Measurements from ENCODE around the gene STK26. TPM values are rescaled to one million over a fixed set of nuclear protein-coding genes. Genes with fewer than 3 reads are reported as not detected.

STK26 gene
- total RNA-seq, 2 donors from 2014 or later: 41.6 to 73.7 TPM

DNA sequence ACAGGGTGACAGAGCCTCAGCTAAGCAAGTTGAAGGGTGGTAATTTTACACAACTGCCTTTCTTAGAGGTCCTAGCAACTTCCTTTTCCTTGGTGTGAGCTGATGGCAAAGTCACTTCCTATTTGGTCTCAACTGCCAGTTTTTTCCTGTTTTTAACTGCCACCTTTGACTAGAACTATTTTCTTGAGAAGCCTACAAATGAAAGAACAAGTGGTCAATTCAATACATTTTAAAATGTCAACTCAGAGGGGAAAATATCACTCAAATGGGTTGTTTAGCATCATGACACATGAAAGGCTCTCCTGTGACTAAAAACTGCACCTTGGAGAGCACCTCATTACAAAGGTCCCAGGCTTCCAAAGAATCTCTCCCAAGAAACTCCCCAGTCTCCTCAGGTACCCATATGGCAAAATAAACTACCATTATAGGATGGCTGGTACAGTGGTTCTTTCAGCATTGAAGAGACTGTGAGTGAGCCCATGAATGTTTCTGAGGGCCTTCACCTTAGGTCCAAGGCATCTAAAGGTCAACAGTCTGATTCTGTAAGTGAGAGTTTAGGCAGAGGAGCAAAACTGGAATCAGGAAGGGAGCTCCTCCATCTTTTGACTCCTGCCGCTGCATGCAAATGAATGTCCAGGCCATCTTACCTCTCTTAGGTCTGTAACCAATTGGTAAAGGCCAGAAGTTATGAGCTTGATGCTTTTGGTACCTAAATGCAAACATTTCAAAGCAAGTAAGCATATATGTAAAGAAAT lies 5.5 kb upstream of the STK26 start:
- H3K36me3 Mint-ChIP-seq: no peaks in the 10 kb centered on the region
- peak overlapping the region; percentile 67 to 71 for H3K27ac Mint-ChIP-seq

DNA sequence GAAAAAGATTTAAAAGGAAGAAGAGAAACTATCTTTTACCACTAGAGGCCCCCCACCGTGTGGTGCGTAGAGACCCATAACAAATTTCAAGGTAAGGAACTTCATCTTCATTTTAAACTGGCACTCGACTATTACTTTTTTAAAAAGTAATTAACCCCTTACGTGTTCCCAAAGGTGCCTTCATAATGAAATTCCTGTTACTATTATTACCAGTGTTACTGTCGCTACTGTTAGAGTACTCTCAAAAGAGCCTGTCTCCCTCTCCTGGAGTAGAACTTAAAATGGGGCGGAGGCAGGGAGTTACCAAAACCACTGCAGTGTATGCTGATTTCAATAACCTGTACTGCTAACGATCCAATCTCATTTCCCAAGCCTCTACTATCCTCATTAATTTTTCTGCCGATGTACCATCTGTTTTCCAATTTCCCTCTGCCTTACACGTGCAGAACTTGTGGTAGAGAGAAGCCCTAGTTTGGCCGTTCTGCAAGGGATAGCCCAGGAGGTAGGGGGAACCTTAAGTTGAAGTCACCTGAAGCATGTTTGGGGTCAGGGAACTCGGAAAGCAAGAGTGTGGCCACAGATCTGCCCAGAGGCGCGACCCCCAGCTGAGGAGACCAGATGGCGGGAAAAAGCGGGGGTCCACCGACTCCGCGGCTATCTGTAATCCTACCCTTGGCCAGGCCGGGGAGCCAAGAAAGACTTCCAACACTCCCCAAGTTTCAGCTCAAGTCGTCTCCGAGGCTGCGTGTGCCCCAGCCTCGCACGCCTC lies 720 bp upstream of the STK26 start:
- peaks cover 0 to 6% of the 10 kb centered on the region in 2 donors for H3K27me3 Mint-ChIP-seq
- DNase-seq (ENCODE audit: low spot score): no peak
- H3K9me3 Mint-ChIP-seq: no peaks in the 10 kb centered on the region
- H3K4me1 Mint-ChIP-seq (ENCODE audit: low read depth in 2 of 2): peaks cover 18% of the 10 kb centered on the region in 2 donors
- peak overlapping the region; percentile 76 to 86 for H3K27ac Mint-ChIP-seq
- peaks cover 3% of the 10 kb centered on the region for H3K36me3 Mint-ChIP-seq
- H3K4me3 Mint-ChIP-seq: peak overlapping the region; percentile 87
- ATAC-seq: no peak

More for the DNA sequence above, 5.5 kb upstream of the STK26 start:
- ATAC-seq (no peak), DNase-seq (ENCODE audit: low spot score) (no peak)
- Mint-ChIP-seq H3K27me3 (peaks cover 0 to 10% of the 10 kb centered on the region in 2 donors), H3K4me3 (peak overlapping the region; percentile 27), H3K4me1 (ENCODE audit: low read depth in 2 of 2) (peaks cover 16 to 19% of the 10 kb centered on the region in 2 donors), H3K9me3 (no peaks in the 10 kb centered on the region)

DNA sequence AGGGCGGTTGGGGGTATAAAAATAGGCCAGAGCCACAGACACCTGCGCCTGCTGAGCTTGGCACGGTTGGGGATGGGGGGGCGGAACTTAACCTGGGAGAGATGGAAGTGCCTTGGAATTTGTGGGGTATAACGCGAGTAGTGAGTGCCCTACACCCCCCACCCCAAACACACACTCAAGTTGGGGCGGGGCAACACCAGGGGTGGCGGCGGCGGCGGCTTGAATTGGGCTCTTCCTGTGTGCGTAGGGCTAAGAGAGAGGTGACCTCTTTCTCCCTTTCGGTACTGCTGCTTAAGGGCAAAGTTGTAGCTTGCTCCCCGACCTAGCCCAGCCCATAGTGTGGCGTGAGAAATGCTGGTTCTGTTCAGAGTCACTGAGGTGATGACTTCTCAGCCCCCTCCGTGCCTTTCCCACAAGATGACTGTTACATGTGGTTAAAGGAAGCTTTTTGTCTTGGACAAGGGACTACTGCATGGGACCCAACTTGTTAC lies 839 bp downstream of the STK26 start:
- Mint-ChIP-seq H3K4me3 (peak overlapping the region; percentile 87), H3K27me3 (peaks cover 0 to 15% of the 10 kb centered on the region in 2 donors), H3K36me3 (peaks cover 5% of the 10 kb centered on the region), H3K9me3 (no peaks in the 10 kb centered on the region), H3K4me1 (ENCODE audit: low read depth in 2 of 2) (peaks cover 28 to 31% of the 10 kb centered on the region in 2 donors), H3K27ac (peak overlapping the region; percentile 76 to 86)
- ATAC-seq (peak; percentile 64 to 71), DNase-seq (ENCODE audit: low spot score) (peak; percentile 64)

DNA sequence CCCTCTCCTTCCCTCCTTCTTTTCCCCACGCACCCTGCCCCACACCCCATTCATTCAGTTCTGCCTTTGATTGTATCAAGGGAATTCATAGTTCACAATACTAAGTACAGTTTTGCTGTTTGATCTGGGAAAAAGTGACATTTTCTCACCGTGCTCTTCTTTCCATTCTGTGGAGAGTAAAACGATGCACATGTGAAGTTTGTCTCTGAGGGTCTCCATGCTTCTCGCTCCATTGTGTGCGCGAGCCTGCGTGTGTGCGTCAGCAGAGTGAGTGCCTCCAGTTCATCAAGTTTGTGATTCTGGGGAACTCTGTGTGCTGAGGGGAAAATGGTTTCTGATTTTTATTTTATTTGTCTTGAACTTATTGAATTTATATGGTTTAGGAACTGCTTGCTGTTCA lies 1.9 kb downstream of the STK26 start:
- peak overlapping the region; percentile 87 for H3K4me3 Mint-ChIP-seq
- peaks cover 5% of the 10 kb centered on the region for H3K36me3 Mint-ChIP-seq
- ATAC-seq (no peak), DNase-seq (ENCODE audit: low spot score) (no peak)
- H3K4me1 Mint-ChIP-seq (ENCODE audit: low read depth in 2 of 2): peaks cover 34 to 39% of the 10 kb centered on the region in 2 donors
- H3K27ac Mint-ChIP-seq: peak overlapping the region; percentile 56 to 86
- H3K27me3 Mint-ChIP-seq: peaks cover 0 to 19% of the 10 kb centered on the region in 2 donors
- no peaks in the 10 kb centered on the region for H3K9me3 Mint-ChIP-seq

DNA sequence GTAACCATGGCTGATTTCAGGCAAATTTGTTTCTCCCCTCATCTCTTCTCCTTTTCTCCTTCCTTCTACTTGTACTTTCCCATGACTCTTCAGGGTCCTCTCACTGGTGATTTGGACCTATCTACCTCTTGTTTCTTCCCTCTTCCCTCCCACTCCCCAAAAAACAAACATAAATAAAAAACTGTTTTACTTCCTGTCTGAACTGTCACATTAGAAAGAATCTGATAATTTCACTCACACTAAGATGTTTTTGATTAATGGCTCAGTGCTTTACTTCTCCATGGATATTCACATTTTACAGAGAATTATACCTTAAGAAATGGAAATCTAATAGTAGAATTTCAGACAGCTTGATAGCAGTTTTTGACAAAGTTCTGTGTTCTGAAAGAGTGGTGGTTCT lies 7.2 kb downstream of the STK26 start:
- ATAC-seq (no peak), DNase-seq (ENCODE audit: low spot score) (no peak)
- H3K27me3 Mint-ChIP-seq: peaks cover 0 to 29% of the 10 kb centered on the region in 2 donors
- peaks cover 44 to 55% of the 10 kb centered on the region in 2 donors for H3K4me1 Mint-ChIP-seq (ENCODE audit: low read depth in 2 of 2)
- peaks cover 5% of the 10 kb centered on the region for H3K36me3 Mint-ChIP-seq
- peak overlapping the region; percentile 2 to 53 for H3K27ac Mint-ChIP-seq
- no peak overlapping the region for H3K4me3 Mint-ChIP-seq
- no peaks in the 10 kb centered on the region for H3K9me3 Mint-ChIP-seq

DNA sequence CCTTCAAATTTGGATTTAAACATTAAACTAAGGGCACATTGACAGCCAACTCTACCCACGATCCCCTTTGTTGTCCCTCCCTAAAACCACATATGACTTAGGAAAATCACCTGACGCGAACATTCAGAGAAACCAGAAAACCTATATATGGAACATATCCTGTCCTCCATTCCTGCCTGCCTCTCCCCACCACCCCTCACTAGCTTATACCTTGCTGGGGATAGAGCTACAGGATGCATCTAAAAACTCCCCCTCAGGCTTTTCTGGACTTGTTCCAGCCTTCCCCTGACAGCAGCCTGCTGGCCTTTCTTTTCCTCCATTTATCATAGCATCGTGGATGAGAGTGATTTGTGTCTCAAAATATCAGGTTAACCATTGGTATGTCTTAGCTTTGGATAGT lies 8.8 kb downstream of the STK26 start:
- no peak for DNase-seq (ENCODE audit: low spot score)
- no peak for ATAC-seq
- Mint-ChIP-seq H3K36me3 (peaks cover 5% of the 10 kb centered on the region), H3K27ac (peak overlapping the region; percentile 1 to 75), H3K4me3 (peak overlapping the region; percentile 49), H3K27me3 (peaks cover 0 to 32% of the 10 kb centered on the region in 2 donors), H3K4me1 (ENCODE audit: low read depth in 2 of 2) (peaks cover 50 to 58% of the 10 kb centered on the region in 2 donors), H3K9me3 (no peaks in the 10 kb centered on the region)

DNA sequence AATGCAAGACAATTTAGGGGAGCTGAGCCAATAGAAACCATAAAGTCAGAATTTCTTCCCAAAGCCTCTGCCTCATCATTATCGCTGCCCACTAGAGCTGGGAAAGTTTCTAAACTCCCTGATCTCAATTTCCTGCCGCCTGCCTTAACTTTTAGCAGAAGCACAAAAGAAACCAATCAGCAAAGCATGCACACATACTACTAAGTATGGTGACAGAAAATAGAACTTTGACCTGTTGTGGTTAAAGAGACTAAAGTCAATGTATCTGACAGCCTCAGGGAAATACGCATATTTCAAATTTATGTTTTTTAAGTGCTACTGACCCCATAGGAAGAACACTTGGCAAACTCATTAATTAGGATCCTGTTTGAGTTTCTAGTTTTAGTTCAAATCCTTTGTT lies 10.1 kb downstream of the STK26 start:
- Mint-ChIP-seq H3K4me1 (ENCODE audit: low read depth in 2 of 2) (peaks cover 51 to 59% of the 10 kb centered on the region in 2 donors), H3K27me3 (peaks cover 0 to 34% of the 10 kb centered on the region in 2 donors), H3K27ac (peak overlapping the region in 1 of 2 donors; percentile 75), H3K9me3 (no peaks in the 10 kb centered on the region), H3K4me3 (no peak overlapping the region), H3K36me3 (no peaks in the 10 kb centered on the region)
- ATAC-seq: no peak
- DNase-seq (ENCODE audit: low spot score): no peak

DNA sequence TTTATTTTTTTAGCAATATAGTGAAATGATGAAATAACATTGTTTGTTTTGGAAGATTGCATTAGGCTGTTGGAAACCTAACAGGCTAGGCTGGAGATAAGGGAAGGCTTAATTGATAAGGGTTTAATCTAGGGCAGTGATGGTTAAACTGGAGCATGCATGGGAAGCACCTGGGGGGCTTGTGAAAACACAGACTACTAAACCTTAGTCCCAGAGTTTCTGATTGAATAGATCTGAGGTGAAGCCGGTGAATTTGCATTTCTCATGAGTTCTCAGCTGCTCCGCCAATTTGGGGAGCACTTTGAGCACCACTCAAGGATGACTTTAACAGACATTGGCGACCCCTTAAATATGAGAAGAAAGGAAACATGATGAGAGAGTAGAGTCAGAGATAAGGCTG lies 11.5 kb downstream of the STK26 start:
- no peaks in the 10 kb centered on the region for H3K9me3 Mint-ChIP-seq
- ATAC-seq: no peak
- peak overlapping the region; percentile 28 for H3K4me3 Mint-ChIP-seq
- no peaks in the 10 kb centered on the region for H3K36me3 Mint-ChIP-seq
- peak overlapping the region in 1 of 2 donors; percentile 57 for H3K27ac Mint-ChIP-seq
- peaks cover 40 to 50% of the 10 kb centered on the region in 2 donors for H3K4me1 Mint-ChIP-seq (ENCODE audit: low read depth in 2 of 2)
- H3K27me3 Mint-ChIP-seq: peaks cover 0 to 25% of the 10 kb centered on the region in 2 donors
- DNase-seq (ENCODE audit: low spot score): no peak

DNA sequence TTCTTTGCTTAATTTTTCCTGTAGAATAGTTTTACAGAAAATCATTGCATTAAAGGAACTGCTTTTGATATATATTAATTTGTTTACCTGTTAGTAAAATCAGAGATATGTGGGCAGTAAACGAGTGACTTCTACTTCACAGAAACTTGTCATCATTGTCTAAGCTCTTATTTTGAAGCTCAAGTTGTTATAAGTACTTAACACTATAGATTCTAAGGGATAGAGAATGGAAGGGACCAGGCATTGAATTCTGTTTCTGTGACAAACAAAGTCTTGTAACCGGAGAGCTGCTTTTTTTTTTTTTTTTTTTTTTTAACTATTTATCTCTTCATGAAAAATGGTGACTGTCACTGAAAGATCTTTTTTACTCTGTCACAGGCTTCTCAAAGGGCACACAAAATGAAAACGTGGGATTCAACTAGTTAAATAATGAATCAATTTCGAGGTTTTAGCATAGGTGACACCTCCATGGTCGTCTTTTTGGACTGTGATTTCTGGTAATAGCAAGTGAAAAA lies 14.4 kb downstream of the STK26 start:
- Mint-ChIP-seq H3K4me3 (peak overlapping the region; percentile 35), H3K36me3 (no peaks in the 10 kb centered on the region), H3K4me1 (ENCODE audit: low read depth in 2 of 2) (peaks cover 39 to 43% of the 10 kb centered on the region in 2 donors), H3K9me3 (no peaks in the 10 kb centered on the region), H3K27me3 (peaks cover 0 to 14% of the 10 kb centered on the region in 2 donors), H3K27ac (peak overlapping the region; percentile 35 to 78)
- DNase-seq (ENCODE audit: low spot score) (no peak), ATAC-seq (no peak)

DNA sequence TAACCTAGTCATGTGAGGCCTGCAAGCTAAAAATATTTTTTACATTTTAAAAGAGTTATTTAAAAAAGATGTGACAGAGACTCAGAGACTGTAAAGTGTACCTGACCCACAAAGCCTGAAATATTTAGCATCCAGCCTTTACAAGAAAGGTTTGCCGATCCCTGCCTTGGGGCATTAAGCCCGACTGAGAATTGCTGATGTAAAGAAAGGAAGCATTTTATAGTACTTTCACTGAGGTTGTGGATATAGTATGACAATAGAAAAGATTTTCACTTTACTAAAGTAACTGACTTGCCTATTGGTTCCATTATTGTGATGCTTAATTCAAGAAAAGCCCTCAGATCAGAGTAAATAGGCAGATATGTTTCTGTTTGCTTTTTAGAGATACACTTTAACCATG lies 17.0 kb downstream of the STK26 start:
- H3K9me3 Mint-ChIP-seq: no peaks in the 10 kb centered on the region

DNA sequence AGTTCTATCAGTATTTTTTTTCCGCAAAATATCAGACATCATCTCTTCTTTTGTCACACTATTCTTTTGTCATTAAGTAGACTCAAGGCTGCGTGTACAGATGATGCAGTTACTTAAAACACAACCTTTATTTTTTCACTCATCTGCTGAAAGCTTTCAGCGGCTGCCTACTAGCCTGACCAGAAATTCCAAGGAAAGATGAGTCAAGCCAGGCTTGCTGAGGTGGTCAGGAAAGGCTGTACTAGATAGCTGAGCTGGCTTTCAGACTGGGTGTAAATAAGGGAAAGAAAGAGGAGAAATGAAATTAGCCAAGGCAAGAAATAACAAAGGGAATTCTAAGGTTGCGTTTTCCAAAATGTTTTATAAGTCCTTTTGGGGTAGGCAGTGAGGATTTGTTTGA lies 17.9 kb downstream of the STK26 start:
- ATAC-seq: no peak
- no peak for DNase-seq (ENCODE audit: low spot score)
- Mint-ChIP-seq H3K27ac (peak overlapping the region in 1 of 2 donors; percentile 68), H3K27me3 (peaks cover 0 to 13% of the 10 kb centered on the region in 2 donors), H3K36me3 (no peaks in the 10 kb centered on the region), H3K9me3 (no peaks in the 10 kb centered on the region), H3K4me1 (ENCODE audit: low read depth in 2 of 2) (peaks cover 34 to 43% of the 10 kb centered on the region in 2 donors), H3K4me3 (no peak overlapping the region)

More for the DNA sequence above, 17.0 kb downstream of the STK26 start:
- Mint-ChIP-seq H3K27ac (peak overlapping the region in 1 of 2 donors; percentile 68), H3K36me3 (no peaks in the 10 kb centered on the region), H3K4me3 (no peak overlapping the region), H3K27me3 (peaks cover 0 to 15% of the 10 kb centered on the region in 2 donors), H3K4me1 (ENCODE audit: low read depth in 2 of 2) (peaks cover 35 to 44% of the 10 kb centered on the region in 2 donors)
- ATAC-seq (no peak), DNase-seq (ENCODE audit: low spot score) (no peak)

DNA sequence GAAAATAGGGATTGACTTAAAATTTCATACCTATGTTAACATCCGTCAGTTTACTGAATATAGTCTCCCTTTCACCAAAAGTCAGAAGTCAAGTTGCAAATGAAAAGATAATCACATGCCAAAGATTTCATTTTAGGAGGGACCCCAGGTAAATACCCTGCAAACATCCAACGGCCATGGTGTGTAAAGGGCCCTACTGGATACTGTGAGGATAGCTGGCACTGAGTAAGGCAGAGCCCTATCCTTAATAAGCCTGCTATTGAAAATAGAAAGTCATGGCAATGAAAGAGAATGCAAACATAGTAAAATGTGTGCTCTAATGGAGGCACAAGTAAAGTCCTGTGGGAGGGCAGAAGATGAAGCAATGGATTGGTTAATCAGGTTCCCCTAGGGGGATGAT lies 20.9 kb downstream of the STK26 start:
- no peaks in the 10 kb centered on the region for H3K9me3 Mint-ChIP-seq
- peaks cover 29 to 35% of the 10 kb centered on the region in 2 donors for H3K4me1 Mint-ChIP-seq (ENCODE audit: low read depth in 2 of 2)
- no peaks in the 10 kb centered on the region for H3K36me3 Mint-ChIP-seq
- peaks cover 0 to 5% of the 10 kb centered on the region in 2 donors for H3K27me3 Mint-ChIP-seq
- H3K27ac Mint-ChIP-seq: no peak overlapping the region
- DNase-seq (ENCODE audit: low spot score): no peak
- H3K4me3 Mint-ChIP-seq: no peak overlapping the region
- no peak for ATAC-seq

DNA sequence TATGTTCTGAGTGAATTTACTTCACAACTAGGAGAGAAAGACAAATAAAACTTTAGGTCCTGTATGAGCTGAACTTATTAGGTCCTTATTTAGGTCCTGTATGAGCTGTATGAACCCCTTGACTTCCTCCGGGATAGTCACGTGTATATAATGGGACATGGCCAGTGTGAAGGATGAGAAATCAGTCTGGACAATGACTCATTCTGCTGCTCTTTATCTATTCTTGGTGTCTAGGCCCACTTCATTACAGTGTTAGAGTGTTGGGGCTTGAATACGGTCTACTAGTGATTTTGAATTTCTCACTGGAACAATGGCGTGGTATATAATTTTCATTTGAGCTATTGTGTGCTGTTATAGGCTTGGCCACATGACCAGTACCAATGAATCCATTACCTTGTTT lies 21.9 kb downstream of the STK26 start:
- no peak for ATAC-seq
- H3K27ac Mint-ChIP-seq: no peak overlapping the region
- peaks cover 30 to 38% of the 10 kb centered on the region in 2 donors for H3K4me1 Mint-ChIP-seq (ENCODE audit: low read depth in 2 of 2)
- H3K27me3 Mint-ChIP-seq: peaks cover 0 to 5% of the 10 kb centered on the region in 2 donors
- no peaks in the 10 kb centered on the region for H3K9me3 Mint-ChIP-seq
- H3K36me3 Mint-ChIP-seq: no peaks in the 10 kb centered on the region
- no peak overlapping the region for H3K4me3 Mint-ChIP-seq
- no peak for DNase-seq (ENCODE audit: low spot score)

Measured in natural killer cell treated with Interleukin-12 subunit alpha and Interleukin-12 subunit beta and Interleukin-15 and Interleukin-18, amount 100 ng/mL, for 72 hours (primary cell).